Measurements from ENCODE around the gene SAMD9.
"Not testable (repeated sequence)": the region's sequence is repeated elsewhere in the genome, so short reads cannot be mapped to it uniquely, and the experiment has no call there.

Gene SAMD9

DNA sequence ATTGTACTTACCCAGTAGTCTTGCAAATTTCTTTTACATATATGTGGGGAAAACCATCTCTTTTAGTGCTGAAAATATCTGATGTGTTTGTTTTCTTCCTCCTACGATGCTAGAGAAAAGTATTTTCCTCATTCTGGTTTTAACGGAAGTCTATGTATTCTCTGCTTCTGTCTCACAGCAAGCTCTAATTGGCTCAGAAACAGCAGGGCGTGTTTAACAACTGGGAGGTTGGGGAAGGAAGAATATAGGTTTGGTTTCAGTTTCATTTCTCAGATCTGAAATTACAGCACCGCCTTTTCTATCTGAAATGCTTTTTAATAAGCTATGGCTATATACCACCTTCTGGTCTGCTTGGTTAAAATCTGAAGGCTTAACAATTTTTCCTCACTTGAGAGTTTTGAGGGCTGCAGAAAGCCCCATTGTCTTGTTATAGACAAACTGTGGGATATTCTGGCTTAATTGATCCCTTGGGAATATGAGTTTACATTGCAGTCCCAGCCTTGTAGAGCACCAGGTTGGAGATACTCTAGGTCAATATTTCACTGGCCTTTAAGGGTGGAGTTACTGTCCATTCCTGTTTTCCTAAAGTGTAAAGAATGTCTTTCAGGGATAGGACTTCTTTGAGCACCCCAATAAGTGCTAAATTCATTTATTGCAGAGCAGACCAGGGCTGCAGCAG is at the start of gene SAMD9:
Gene SAMD9 (minus strand): TSS at position 128 of the 679 bp plus-strand sequence. CDS start 11,882 bp downstream, outside the sequence.
- peak; percentile 79 for DNase-seq (ENCODE audit: low read depth)

GRCh38 chr7:93165447-93165846 is 47.7 kb upstream of the SAMD9 start:
- no peak for DNase-seq (ENCODE audit: low read depth)

- DNase-seq (ENCODE audit: low read depth): no peak
These were observed 47.0 kb upstream of the SAMD9 start for GRCh38 chr7:93164766-93165165.

GRCh38 chr7:93161181-93161762 is 43.5 kb upstream of the SAMD9 start:
- peak; percentile 19 for DNase-seq (ENCODE audit: low read depth)

- peak; percentile 16 for DNase-seq (ENCODE audit: low read depth)
These were observed 42.6 kb upstream of the SAMD9 start for GRCh38 chr7:93160410-93160809.

- DNase-seq (ENCODE audit: low read depth): peak; percentile 32
These were observed 41.7 kb upstream of the SAMD9 start for GRCh38 chr7:93159490-93159889.

GRCh38 chr7:93156884-93157283 is 39.1 kb upstream of the SAMD9 start:
- no peak for DNase-seq (ENCODE audit: low read depth)

DNA sequence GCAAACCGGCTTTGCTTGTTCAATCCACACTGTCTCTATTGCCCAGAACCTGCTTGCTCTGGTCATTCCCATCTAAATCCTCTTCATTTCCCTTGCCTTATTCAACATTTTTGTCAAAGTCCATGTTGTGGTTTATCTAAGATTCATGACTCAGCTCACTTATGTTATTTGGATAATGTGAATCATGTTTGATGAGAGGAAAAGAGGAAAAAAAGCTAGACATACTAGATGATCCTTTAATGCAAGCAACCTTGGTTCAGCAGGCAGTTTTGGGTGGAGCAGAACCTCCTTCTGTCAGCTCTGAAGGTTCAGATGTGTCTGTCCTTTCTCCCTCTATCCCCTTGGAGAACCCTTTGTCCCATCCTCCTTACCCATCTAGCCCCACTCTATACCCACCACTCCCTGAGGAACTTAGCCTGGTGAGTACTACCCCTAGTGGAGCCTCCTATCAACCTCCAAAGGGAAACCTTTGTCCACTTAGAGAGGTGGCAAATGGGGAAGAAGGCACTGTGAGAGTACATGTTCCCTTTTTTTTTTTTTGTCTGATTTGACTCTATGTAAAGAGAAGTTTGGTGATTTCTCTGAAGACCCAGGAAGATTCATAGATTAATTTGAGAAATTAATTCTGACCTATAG is 32.5 kb upstream of the SAMD9 start:
- peak; percentile 50 for DNase-seq (ENCODE audit: low read depth)

DNA sequence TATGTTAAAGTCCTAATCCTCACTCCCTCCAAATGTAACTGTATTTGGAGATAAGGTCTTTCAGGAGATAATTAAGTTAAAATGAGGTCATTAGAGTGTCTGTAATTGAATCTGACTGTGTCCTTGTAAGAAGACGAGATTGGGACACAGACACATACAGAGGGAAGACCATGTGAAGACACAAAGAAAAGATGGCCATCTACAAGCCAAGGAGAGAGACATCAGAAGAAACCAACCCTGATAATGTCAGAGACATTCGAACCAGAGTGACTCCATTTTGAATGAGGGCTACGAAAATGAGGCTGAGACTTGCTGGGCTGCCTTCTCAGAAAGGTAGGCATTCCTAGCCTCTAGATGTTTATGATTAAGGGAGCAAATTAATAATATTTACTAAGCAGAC is 30.9 kb upstream of the SAMD9 start:
- no peak for DNase-seq (ENCODE audit: low read depth)

- DNase-seq (ENCODE audit: low read depth): no peak
These were observed 30.4 kb upstream of the SAMD9 start, which contains the start of gene SAMD9L for GRCh38 chr7:93148144-93148543. Gene SAMD9L, minus strand, starts transcription at chr7:93148385. Its CDS starts 12,414 bp downstream, at chr7:93135971.

- DNase-seq (ENCODE audit: low read depth): peak; percentile 38
These were observed 29.6 kb upstream of the SAMD9 start for GRCh38 chr7:93147363-93147762.

DNA sequence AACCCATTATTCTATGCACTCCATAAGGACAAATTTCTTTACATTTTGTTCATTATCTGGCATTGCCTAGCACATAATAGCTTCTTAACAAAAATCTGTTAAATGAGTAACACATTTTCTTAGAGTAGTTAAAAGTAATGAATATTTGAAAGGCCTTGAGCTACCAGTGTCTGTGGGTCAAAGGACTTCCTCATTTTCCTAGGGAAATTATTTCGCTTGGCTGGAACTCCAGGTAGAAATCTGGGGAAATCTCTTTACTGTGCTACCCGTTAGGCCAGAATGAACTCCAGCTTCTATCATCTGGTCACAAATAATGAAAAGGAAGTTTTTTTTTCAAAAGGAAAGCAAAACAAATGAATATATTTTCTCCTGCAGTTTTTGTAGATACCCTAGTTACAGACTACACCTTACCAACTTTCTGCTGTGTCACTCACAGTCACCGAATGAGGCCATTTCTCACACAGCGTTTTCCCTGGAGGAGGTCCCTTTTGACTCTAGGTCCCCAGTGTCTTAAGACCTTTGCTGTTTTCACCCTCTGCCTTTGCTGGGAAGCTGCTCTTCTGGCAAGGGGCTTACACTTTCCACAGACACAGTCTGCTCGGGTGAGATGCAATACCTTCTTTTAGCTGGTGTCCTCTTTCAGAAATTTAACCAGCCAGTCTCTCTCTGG is 28.8 kb upstream of the SAMD9 start:
- DNase-seq (ENCODE audit: low read depth): no peak

- DNase-seq (ENCODE audit: low read depth): no peak
These were observed 28.3 kb upstream of the SAMD9 start for GRCh38 chr7:93146036-93146435.

- DNase-seq (ENCODE audit: low read depth): no peak
These were observed 27.6 kb upstream of the SAMD9 start for GRCh38 chr7:93145354-93145753.

DNA sequence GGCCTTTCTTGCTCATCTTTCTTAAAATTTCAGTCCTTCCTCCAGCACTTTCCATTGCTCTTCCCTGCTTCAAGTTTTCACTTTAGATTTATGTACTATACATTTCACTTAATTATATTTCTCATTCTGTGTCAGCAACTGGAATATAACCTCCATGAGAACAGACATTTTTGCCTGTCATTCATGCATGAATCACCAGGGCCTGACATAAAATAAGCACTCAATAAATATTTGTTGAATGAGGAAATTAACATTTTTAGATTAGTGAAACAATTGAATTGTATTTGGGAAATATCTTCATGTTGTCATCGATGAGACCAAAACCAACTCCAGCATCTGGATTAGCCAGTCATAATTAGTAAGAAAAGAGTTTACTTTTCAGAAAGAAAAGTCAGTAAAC is 24.3 kb upstream of the SAMD9 start:
- no peak for DNase-seq (ENCODE audit: low read depth)

DNA sequence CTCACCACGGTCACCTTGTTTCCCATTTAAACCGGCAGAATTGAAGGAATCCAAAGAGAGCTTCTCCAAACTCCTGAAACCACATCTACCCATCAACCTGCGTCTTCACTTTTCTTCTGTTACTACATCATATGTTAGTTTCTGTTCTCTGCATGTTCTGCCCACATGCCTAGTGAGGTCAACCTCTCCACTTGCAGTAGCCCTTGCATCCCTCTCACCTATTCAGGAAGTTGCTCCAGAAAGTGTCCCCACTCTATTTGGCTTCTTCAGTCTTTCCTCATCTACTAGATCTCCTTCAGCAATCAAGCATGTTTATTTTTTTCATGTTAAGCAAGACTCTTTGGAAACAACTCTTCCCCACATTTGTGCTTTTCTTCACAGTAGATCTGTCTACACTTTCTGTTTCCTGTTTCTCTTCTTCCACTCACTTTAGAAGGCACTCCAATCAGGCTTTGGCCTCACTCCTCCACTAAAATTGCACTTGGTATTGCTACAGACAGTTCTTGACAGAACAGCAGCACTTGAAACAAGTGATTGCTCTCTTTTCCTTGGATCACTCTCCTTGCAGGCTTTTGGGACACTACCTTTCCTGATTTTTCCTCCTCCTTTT is 22.9 kb upstream of the SAMD9 start:
- no peak for DNase-seq (ENCODE audit: low read depth)

DNA sequence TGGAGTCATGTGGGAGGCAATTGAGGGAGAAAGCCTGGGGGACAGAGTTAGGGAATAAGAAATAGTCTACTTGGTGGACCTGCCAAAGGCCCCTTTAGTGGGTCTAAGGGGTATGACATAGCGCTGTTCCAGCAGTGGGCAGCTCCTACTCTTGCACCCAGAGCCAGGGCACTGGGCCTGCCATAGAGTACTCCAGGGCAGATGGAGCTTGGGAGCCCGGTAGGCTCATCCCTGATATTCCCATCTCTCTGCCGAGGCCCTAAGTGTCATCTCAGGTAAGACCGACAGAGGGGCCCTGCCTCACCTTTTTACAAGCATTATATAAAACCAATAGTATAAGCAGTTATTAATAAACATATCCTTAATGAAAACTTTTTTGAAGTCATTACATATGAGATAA is 20.8 kb upstream of the SAMD9 start:
- no peak for DNase-seq (ENCODE audit: low read depth)

- DNase-seq (ENCODE audit: low read depth): no peak
These were observed 15.2 kb upstream of the SAMD9 start for GRCh38 chr7:93133005-93133404.

DNA sequence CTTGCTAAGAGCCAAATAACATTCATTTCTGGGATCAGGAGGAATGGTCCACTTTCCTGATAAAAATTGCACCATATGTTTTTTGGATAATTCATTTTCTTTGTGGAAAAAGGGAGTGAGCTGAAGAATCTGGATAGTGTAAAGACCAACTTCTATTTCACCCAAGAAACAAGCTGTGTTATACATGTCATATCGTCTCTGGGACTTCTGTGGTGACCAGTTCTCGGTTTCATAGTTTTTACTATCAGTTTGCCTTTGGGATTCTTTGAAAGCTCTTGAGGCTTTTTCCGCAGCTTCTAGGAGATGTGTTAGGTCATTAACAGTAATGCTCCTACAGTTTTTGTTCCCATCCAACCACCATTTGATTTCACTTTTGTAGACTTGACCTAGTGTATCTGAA is 14.4 kb upstream of the SAMD9 start:
- no peak for DNase-seq (ENCODE audit: low read depth)

DNA sequence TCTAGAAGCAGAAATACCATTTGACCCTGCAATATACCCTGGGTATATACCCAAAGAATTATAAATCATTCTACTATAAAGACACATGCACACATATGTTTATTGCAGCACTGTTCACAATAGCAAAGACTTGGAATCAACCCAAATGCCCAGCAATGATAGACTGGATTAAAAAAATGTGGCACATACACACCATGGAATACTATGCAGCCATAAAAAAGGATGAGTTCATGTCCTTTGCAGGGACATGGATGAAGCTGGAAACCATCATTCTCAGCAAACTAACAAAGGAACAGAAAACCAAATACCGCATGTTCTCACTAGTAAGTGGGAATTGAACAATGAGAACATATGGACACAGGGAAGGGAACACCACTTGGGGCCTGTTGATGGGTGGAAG is 9.2 kb upstream of the SAMD9 start:
- DNase-seq (ENCODE audit: low read depth): not testable (repeated sequence)

- not testable (repeated sequence) for DNase-seq (ENCODE audit: low read depth)
These were observed 5.8 kb upstream of the SAMD9 start for GRCh38 chr7:93123532-93123931.

Measured in amniotic epithelial cell (primary cell).